GM12878 (cell line): Measurements from ENCODE around the gene TP73. TPM values are rescaled to one million over a fixed set of nuclear protein-coding genes. Genes with fewer than 3 reads are reported as not detected.

Experiments used
- ATAC-seq: fragments of 200-7000 bp; cut with Tn5 transposase; 3 replicates; pipeline ENCODE4 v1.9.1; 2020; ENCODE audit warnings: mild to moderate bottlenecking, moderate library complexity
- BruUV-seq: library from RNA; stranded (reverse); fragments of 400-500 nt; replicated peaks from 2 replicates; lab custom pipeline; 2021; lab: Mats Ljungman, UMichigan
- CTCF ChIA-PET: fragments of 300-600 bp; sonication (Branson Sonifier 250); formaldehyde crosslinking; extraction: SDS; loops from one replicate; lab custom pipeline; 2021; ENCODE audit warnings: inconsistent platforms; lab: Yijun Ruan, JAX
- POLR2A ChIA-PET: fragments of 350-600 bp; formaldehyde crosslinking; extraction: SDS; loops from one replicate; lab custom pipeline; 2021; ENCODE audit warnings: inconsistent platforms; lab: Charles Lee
- RAD21 ChIA-PET: fragments of 300-600 bp; sonication (Branson Sonifier 250); formaldehyde crosslinking; loops from one replicate; lab custom pipeline; 2023; ENCODE audit warnings: antibody characterized with exemption; ENCODE audit not compliant: unreplicated experiment; lab: Charles Lee
- SMC1A ChIA-PET: fragments of 300-600 bp; sonication (Branson Sonifier 250); formaldehyde crosslinking; loops from one replicate; lab custom pipeline; 2023; ENCODE audit not compliant: unreplicated experiment, uncharacterized antibody; lab: Charles Lee
- DNase-seq: peaks from one replicate; pipeline ENCODE4 v3.0.0-alpha.2; 2011; ENCODE audit warnings: low read depth, low spot score
- FAIRE-seq: peaks from 3 replicates; lab custom pipeline; 2011; peaks lifted over from hg19 to GRCh38; lab: Jason Lieb, UNC
- H2AFZ ChIP-seq: 2 replicates; pipeline ENCODE4 v1.6.0; 2011; ENCODE audit warnings: low read depth, low read length, control low read depth; ENCODE audit not compliant: control insufficient read depth
- H3K27ac ChIP-seq: 2 replicates; pipeline ENCODE4 v1.5.1; 2011; ENCODE audit warnings: control low read depth; ENCODE audit not compliant: control insufficient read depth, insufficient read depth
- H3K27me3 ChIP-seq, 2 experiments: replicated peaks in 1 of 2; 2 replicates each; pipeline versions ENCODE4 v1.6.0 to v1.6.1; 2011; ENCODE audit warnings: low read length in 1 of 2; ENCODE audit not compliant: control insufficient read depth in 2 of 2, insufficient read depth in 2 of 2
- H3K36me3 ChIP-seq, 2 experiments: 2 replicates each; pipeline ENCODE4 v1.5.1; 2011; ENCODE audit warnings: low read length in 1 of 2; ENCODE audit not compliant: control insufficient read depth in 2 of 2, insufficient read depth in 2 of 2
- H3K4me1 ChIP-seq: 2 replicates; pipeline ENCODE4 v1.6.1; 2011; ENCODE audit warnings: mild to moderate bottlenecking, low read length, moderate library complexity, mixed read lengths; ENCODE audit not compliant: control insufficient read depth, insufficient read depth
- H3K4me2 ChIP-seq: 2 replicates; pipeline ENCODE4 v1.6.0; 2011; ENCODE audit warnings: control low read depth; ENCODE audit not compliant: control insufficient read depth, insufficient read depth
- H3K4me3 ChIP-seq: fragments of 200-600 bp; sonication (generic); 2 replicates; pipeline ENCODE4 v1.5.1; 2016
- H3K79me2 ChIP-seq: 2 replicates; pipeline ENCODE4 v1.6.0; 2011; ENCODE audit warnings: low read length; ENCODE audit not compliant: control insufficient read depth, insufficient read depth
- H3K9ac ChIP-seq: 2 replicates; pipeline ENCODE4 v1.8.0; 2011; ENCODE audit warnings: low read length, control low read depth, mixed read lengths; ENCODE audit not compliant: control insufficient read depth, insufficient read depth
- H3K9me3 ChIP-seq: replicated peaks from 3 replicates; pipeline ENCODE4 v1.5.1; 2011; ENCODE audit warnings: mild to moderate bottlenecking, low read length; ENCODE audit not compliant: control insufficient read depth, insufficient read depth
- H4K20me1 ChIP-seq: 2 replicates; pipeline ENCODE4 v1.6.0; 2011; ENCODE audit not compliant: control insufficient read depth, insufficient read depth
- CHD1 ChIP-seq: IDR thresholded peaks from 2 replicates; pipeline ENCODE4 v1.6.1; 2012; ENCODE audit warnings: low read depth, low read length, improper control_type of control experiment
- IKZF1 ChIP-seq: fragments of 450-650 bp; conservative IDR thresholded peaks from 2 replicates; pipeline ENCODE4 v1.6.1; 2017; ENCODE audit warnings: antibody characterized with exemption, mild to moderate bottlenecking
- IRF5 ChIP-seq: fragments of 450-650 bp; IDR thresholded peaks from 2 replicates; pipeline ENCODE4 v1.6.1; 2017; ENCODE audit warnings: borderline replicate concordance
- NFXL1 ChIP-seq: fragments of 450-650 bp; IDR thresholded peaks from 2 replicates; pipeline ENCODE4 v1.6.1; 2017; ENCODE audit warnings: antibody characterized with exemption, mild to moderate bottlenecking, borderline replicate concordance
- NFYB ChIP-seq: IDR thresholded peaks from 2 replicates; pipeline ENCODE4 v1.6.1; 2011; ENCODE audit warnings: low read depth, mild to moderate bottlenecking, low read length, improper control_type of control experiment, moderate library complexity; ENCODE audit not compliant: insufficient read depth
- RAD21 ChIP-seq: IDR thresholded peaks from 2 replicates; pipeline ENCODE4 v1.6.1; 2011; ENCODE audit warnings: mild to moderate bottlenecking, low read depth, low read length, moderate library complexity; ENCODE audit not compliant: insufficient read depth
- RAD51 ChIP-seq: fragments of 450-650 bp; IDR thresholded peaks from 2 replicates; pipeline ENCODE4 v1.6.1; 2016; ENCODE audit warnings: moderate library complexity, mild to moderate bottlenecking, inconsistent platforms
- RB1 ChIP-seq: fragments of 450-650 bp; formaldehyde crosslinking; IDR thresholded peaks from 2 replicates; pipeline ENCODE4 v1.6.1; 2017; ENCODE audit warnings: mild to moderate bottlenecking, borderline replicate concordance
- SIN3A ChIP-seq: IDR thresholded peaks from 2 replicates; pipeline ENCODE4 v1.6.1; 2012; ENCODE audit warnings: low read depth, low read length, improper control_type of control experiment
- SMARCA5 ChIP-seq: fragments of 450-650 bp; IDR thresholded peaks from 2 replicates; pipeline ENCODE4 v1.6.1; 2017; ENCODE audit warnings: mild to moderate bottlenecking
- SMC3 ChIP-seq: IDR thresholded peaks from 2 replicates; pipeline ENCODE4 v1.6.1; 2011; ENCODE audit warnings: low read length, improper control_type of control experiment, borderline replicate concordance
- SREBF1 ChIP-seq: IDR thresholded peaks from 2 replicates; pipeline ENCODE4 v1.6.1; 2012; ENCODE audit warnings: mild to moderate bottlenecking, low read length
- TBL1XR1 ChIP-seq: IDR thresholded peaks from 2 replicates; pipeline ENCODE4 v1.6.1; 2012; ENCODE audit warnings: low read depth, low read length, improper control_type of control experiment
- TCF7 ChIP-seq: IDR thresholded peaks from 2 replicates; pipeline ENCODE4 v1.6.1; 2014; ENCODE audit warnings: antibody characterized with exemption, borderline replicate concordance
- WRNIP1 ChIP-seq: IDR thresholded peaks from 2 replicates; pipeline ENCODE4 v1.6.1; 2011; ENCODE audit warnings: low read depth, low read length, improper control_type of control experiment, borderline replicate concordance
- YBX1 ChIP-seq: fragments of 450-650 bp; IDR thresholded peaks from 2 replicates; pipeline ENCODE4 v1.6.1; 2016; ENCODE audit warnings: antibody characterized with exemption
- ZNF217 ChIP-seq: fragments of 450-650 bp; IDR thresholded peaks from 2 replicates; pipeline ENCODE4 v1.6.1; 2017; ENCODE audit warnings: antibody characterized with exemption, mild to moderate bottlenecking
- ZNF622 ChIP-seq: fragments of 450-650 bp; IDR thresholded peaks from 2 replicates; pipeline ENCODE4 v1.6.1; 2017; ENCODE audit warnings: mild to moderate bottlenecking, inconsistent platforms
- WGBS: methylation state at CpG from one replicate; pipeline ENCODE4 v1.1.6; 2016; ENCODE audit warnings: low lambda C conversion rate; ENCODE audit not compliant: insufficient replicate concordance, insufficient coverage; ENCODE audit errors: missing lambda C conversion rate; 5-methylcytosine and 5-hydroxymethylcytosine counted together
- in situ Hi-C: fragments of 300-500 bp; cut with MboI; formaldehyde crosslinking; loops from 9 replicates; pipeline ENCODE4 v1.14.3; 2018; ENCODE audit warnings: mixed read lengths
- intact Hi-C: fragments of 100-400 bp; cut with micrococcal nuclease; formaldehyde crosslinking; loops from one replicate; pipeline ENCODE4 v1.14.2; 2022; ENCODE audit not compliant: unreplicated experiment
- polyA plus RNA-seq, 11 experiments: library from polyadenylated mRNA; depleted of rRNA in 4 of 11; unstranded in 6 of 11; stranded (reverse) in 5 of 11; fragments of >200 nt; fragmentation: Nextera tagmentation in 4 of 11; fragmentation: Illumina TruSeq in 1 of 11; extraction: Ambion mirVana in 4 of 11; extraction: Trizol in 1 of 11; gene quantifications; 1 replicate in 1 of 11; 2 replicates in 10 of 11; pipeline versions ENCODE4 v1.2.1 to v1.2.3, GENCODE V29; 2011 to 2016; ENCODE audit warnings: inconsistent platforms in 2 of 11, missing spikeins in 2 of 11, low read depth in 1 of 11
- total RNA-seq, 4 experiments: library from RNA; depleted of rRNA in 3 of 4; stranded (reverse); fragments of >200 nt in 3 of 4; fragmentation: Illumina TruSeq in 1 of 4; extraction: Trizol in 1 of 4; gene quantifications; 2 replicates each; pipeline versions ENCODE4 v1.2.1 to v1.2.3, GENCODE V29; 2013 to 2021
- TF ChIP-seq, protein P1 (sequence below), 3 experiments: IDR thresholded peaks in 2 of 3; conservative IDR thresholded peaks in 1 of 3; 2 replicates each; pipeline ENCODE4 v1.5.1; 2011; ENCODE audit warnings: low read depth in 3 of 3, low read length in 3 of 3, mild to moderate bottlenecking in 3 of 3, control low read depth in 2 of 3, moderate library complexity in 2 of 3, inconsistent platforms in 1 of 3, mixed read lengths in 1 of 3; ENCODE audit not compliant: control insufficient read depth in 2 of 3, insufficient read depth in 1 of 3; ENCODE audit errors: extremely low read depth in 1 of 3

Gene TP73
- total and polyA plus RNA-seq, 10 of the 15 experiments (the other 5 are each of a cell fraction or from before 2014, with no cell fraction given): 0.08 to 54.2 (median 14.9) TPM

- SMC1A ChIA-PET: no interaction called here
- Histone ChIP-seq H3K9me3 (no peaks in the 10 kb centered on the region), H3K4me1 (no peaks in the 10 kb centered on the region), H3K36me3 (peaks cover 0 to 13% of the 10 kb centered on the region in 2 experiments; a peak in 3 of 4 replicates), H3K9ac (no peak overlapping the region), H2AFZ (no peak overlapping the region), H3K27ac (no peak overlapping the region), H3K27me3 (no peaks in the 10 kb centered on the region), H3K79me2 (no peaks in the 10 kb centered on the region), H4K20me1 (no peaks in the 10 kb centered on the region), H3K4me2 (no peak overlapping the region), H3K4me3 (no peak overlapping the region)
- 55% methylated on average over 33 of the region's 33 CpGs for WGBS
- intact Hi-C loops: no loop called here
- peak; percentile 93 for ATAC-seq
- BruUV-seq: no TSS peak
- in situ Hi-C loops: no loop called here
- DNase-seq: no peak
- CTCF ChIA-PET: interaction anchor here (0.8 to 1.1 kb wide), 2 partner anchors 18 to 29 kb away, joined by 3 read pairs; no protein-coding TSS in a partner anchor
- POLR2A ChIA-PET: interaction anchor here (0.8 kb wide), 1 partner anchor 22 kb away, joined by 3 read pairs; no protein-coding TSS in a partner anchor
- RAD21 ChIA-PET: no interaction called here
- FAIRE-seq: no peak
- TF ChIP-seq WRNIP1 (no peak), IRF5 (no peak), SREBF1 (no peak), SMC3 (peak; percentile 44; the same call in 1 of the 2 replicates), IKZF1 (peak; percentile 29; the same call in 1 of the 2 replicates), SMARCA5 (no peak), NFXL1 (no peak), NFYB (no peak), RAD21 (peak; percentile 33; the same call in 1 of the 2 replicates), SIN3A (no peak), ZNF217 (no peak), TBL1XR1 (no peak), RAD51 (no peak), RB1 (no peak), CHD1 (no peak), YBX1 (no peak), TCF7 (no peak), ZNF622 (no peak)
- TF ChIP-seq, protein P1, sequence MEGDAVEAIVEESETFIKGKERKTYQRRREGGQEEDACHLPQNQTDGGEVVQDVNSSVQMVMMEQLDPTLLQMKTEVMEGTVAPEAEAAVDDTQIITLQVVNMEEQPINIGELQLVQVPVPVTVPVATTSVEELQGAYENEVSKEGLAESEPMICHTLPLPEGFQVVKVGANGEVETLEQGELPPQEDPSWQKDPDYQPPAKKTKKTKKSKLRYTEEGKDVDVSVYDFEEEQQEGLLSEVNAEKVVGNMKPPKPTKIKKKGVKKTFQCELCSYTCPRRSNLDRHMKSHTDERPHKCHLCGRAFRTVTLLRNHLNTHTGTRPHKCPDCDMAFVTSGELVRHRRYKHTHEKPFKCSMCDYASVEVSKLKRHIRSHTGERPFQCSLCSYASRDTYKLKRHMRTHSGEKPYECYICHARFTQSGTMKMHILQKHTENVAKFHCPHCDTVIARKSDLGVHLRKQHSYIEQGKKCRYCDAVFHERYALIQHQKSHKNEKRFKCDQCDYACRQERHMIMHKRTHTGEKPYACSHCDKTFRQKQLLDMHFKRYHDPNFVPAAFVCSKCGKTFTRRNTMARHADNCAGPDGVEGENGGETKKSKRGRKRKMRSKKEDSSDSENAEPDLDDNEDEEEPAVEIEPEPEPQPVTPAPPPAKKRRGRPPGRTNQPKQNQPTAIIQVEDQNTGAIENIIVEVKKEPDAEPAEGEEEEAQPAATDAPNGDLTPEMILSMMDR (IDR thresholded peaks at IDR 0.05 in 2 of 3, conservative IDR thresholded peaks at IDR 0.05 in 1 of 3; ENCODE audit: control insufficient read depth in 2 of 3, extremely low read depth in 1 of 3, insufficient read depth in 1 of 3, low read depth in 3 of 3, low read length in 3 of 3): peak; percentile 54 to 79 (median 73)
These were observed 43.3 kb downstream of the TP73 start for GRCh38 chr1:3695326-3696217.
